Omental fat pad (tissue), 4 donors: Measurements from ENCODE around the gene CFAP43. TPM values are rescaled to one million over a fixed set of nuclear protein-coding genes. Genes with fewer than 3 reads are reported as not detected.

Source experiments
- ATAC-seq: fragments of 150-250 bp; one replicate; pipeline ENCODE4 v1.9.1; 2016; ENCODE audit warnings: mild to moderate bottlenecking, moderate library complexity; ENCODE audit not compliant: low FRiP score
- DNase-seq: peaks from one replicate; pipeline ENCODE4 v3.0.0-alpha.2; 2019; ENCODE audit warnings: low spot score
- total RNA-seq, 4 donors: library from RNA; depleted of rRNA; stranded (reverse); fragments of >200 nt; gene quantifications; one replicate each; pipeline ENCODE4 v1.1.0, GENCODE V29; 2016
- TF ChIP-seq, protein P1 (sequence below), 3 donors: fragments of 450-650 bp; IDR thresholded peaks; one replicate each; pipeline ENCODE4 v1.5.1; 2016 to 2017; ENCODE audit warnings: antibody characterized with exemption in 3 of 3, mild to moderate bottlenecking in 3 of 3, moderate library complexity in 2 of 3

Gene CFAP43
- total RNA-seq, 4 donors from 2014 or later, result 0.38 to 0.84 (median 0.60) TPM; not detected in 1

DNA sequence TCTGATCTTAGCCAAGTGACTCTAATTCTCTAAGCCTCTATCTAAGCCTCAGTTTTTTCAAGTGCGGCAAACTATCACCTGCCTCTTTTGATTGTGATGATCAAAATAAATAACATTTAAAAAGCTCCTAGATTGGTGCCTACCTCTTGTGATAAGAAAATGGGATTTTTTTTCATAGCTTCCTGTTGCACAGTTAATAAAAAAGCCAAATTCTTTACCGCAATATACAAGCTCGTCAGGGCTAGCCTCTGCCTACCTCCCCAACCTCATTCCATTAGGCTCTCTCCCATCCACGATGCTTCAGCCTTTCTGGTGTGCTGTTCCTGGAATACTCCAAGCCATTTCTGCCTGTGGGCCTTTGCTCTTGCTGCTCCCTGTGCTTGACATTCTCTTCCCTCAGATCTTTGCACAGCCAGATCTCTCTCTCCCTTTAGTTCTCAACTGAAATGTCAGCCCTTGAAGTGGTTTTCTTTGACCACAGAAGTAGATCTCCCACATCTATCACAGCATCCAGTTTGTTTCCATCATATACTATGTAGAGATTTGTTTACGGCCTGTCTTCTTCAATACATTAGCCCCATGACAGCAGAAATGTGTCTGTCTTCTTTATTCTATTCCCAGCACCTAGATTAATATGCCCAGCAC is 61.4 kb downstream of the CFAP43 start:
- no peak for DNase-seq
- TF ChIP-seq, protein P1, sequence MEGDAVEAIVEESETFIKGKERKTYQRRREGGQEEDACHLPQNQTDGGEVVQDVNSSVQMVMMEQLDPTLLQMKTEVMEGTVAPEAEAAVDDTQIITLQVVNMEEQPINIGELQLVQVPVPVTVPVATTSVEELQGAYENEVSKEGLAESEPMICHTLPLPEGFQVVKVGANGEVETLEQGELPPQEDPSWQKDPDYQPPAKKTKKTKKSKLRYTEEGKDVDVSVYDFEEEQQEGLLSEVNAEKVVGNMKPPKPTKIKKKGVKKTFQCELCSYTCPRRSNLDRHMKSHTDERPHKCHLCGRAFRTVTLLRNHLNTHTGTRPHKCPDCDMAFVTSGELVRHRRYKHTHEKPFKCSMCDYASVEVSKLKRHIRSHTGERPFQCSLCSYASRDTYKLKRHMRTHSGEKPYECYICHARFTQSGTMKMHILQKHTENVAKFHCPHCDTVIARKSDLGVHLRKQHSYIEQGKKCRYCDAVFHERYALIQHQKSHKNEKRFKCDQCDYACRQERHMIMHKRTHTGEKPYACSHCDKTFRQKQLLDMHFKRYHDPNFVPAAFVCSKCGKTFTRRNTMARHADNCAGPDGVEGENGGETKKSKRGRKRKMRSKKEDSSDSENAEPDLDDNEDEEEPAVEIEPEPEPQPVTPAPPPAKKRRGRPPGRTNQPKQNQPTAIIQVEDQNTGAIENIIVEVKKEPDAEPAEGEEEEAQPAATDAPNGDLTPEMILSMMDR (IDR thresholded peaks at IDR 0.05), result no peak
- no peak for ATAC-seq

DNA sequence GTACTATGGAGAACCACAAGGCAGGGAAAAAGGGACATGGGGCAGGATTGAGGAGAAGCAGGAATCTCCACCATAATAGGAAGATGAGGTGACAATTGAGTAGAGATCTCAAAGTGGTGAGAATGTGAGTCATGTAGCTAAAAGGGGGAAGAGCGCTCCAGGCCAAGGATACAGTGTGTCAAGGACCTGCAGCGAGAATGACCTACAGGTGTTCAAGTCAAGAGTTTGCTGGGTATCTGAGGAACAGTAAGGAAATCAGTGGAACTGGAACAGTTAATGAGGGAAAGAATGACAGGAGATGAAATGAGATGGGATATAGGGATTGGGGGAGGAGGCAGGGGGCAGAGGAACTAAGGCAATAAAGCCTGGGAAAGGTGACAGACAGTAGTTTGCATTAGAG is 76.6 kb downstream of the CFAP43 start:
- DNase-seq (no peak), ATAC-seq (no peak)
- TF ChIP-seq, protein P1 (IDR thresholded peaks at IDR 0.05), result no peak

DNA sequence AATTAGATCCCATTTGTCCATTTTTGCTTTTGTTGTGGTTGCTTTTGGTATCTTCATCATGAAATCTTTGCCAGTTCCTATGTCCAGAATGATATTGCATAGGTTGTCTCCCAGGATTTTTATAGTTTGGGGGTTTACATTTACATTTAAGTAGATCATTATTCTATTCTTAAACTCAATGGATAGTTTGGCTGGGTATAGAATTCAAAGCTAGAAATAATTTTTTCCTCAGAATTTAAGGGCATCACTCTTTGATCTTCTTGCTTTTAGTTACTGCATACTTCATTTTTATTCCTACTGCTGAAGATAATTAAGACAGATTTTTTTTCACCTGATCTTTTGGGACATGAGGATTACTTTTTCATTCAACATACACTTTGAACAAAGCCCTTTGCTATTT is 80.4 kb downstream of the CFAP43 start:
- ATAC-seq (no peak), DNase-seq (no peak)
- TF ChIP-seq, protein P1 (IDR thresholded peaks at IDR 0.05), result no peak

DNA sequence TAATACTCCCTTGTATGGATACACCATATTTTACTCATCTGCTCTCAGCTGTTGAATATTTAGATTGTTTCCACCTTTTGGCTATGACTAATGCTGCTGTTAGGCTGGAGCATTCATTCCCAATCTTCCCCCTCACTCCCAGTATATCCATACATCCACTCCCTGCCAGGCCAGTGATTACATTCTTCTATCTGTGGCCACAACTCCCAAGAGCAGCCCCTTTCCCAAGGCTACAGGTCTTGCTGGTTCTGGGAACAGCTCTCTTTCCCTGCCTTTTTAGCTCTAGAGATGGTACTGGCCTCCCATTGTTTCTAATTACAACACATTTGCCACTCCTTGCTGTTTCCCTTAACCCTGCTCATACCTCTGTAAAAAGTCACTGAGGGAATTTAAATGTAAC is 82.0 kb downstream of the CFAP43 start:
- TF ChIP-seq, protein P1 (IDR thresholded peaks at IDR 0.05), result no peak
- no peak for ATAC-seq
- no peak for DNase-seq

DNA sequence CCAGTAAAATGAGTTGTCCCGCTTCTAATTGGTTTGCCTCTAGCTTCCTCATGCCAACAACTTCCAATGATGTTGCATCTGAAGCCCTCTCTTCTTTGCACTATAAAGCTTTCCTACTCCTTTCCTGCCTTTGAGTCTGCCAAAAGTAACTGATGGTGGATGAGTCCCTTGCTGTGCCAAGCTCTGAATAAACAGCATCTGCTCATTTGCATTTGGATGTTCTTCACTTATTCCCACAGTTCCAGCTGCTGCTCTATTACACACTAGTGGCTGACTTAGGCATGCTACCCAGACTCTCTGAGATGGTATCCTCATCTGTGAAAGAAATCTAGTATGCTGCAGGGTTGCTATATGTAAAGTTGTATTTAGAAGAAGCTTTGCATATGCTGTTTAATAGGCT is 85.3 kb downstream of the CFAP43 start:
- DNase-seq, result no peak
- no peak for ATAC-seq
- TF ChIP-seq, protein P1 (IDR thresholded peaks at IDR 0.05), result no peak

DNA sequence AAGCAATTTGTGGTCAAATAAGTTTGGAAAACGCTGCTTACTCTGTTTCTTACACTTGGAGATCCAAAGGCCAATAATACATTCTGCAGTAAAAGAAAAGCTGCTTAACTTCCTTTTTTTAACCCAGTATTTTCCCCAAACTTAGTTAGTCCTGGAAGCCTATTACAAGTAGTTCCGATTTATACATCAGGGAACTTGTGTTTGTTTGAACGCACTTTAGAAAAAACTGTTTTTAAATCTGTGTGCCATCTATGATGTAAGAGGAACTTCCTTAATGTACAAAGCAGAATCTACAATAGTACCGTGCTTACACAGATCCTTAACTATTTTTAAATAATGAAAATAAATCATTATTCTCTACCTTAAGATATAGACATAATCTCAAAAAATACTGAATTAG is 87.2 kb downstream of the CFAP43 start:
- TF ChIP-seq, protein P1 (IDR thresholded peaks at IDR 0.05), result no peak
- DNase-seq, result no peak
- ATAC-seq, result no peak

DNA sequence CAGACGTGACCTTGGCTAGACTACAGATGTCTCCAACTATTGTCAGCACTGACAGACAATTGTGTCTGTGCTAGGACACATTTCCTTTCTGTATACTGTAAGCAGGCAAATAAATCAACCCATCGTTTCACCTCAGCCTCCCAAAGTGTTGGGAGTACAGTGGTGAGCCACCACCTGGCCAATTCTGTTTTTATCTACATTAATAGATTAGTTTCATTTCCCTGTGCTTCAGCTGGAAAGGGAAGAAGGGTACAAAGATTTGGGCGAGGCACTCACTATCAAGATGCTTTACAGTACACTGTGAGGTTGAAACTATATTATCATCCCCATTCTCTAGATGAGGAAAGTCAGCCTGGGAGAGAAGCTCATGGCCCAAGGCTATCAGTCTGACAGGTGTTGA is 88.3 kb downstream of the CFAP43 start:
- ATAC-seq, result no peak
- DNase-seq, result no peak
- TF ChIP-seq, protein P1 (IDR thresholded peaks at IDR 0.05), result no peak
